Brain (organoid and tissue), 1 donor: Measurements from ENCODE around the gene SYT12. TPM values are rescaled to one million over a fixed set of nuclear protein-coding genes. Genes with fewer than 3 reads are reported as not detected.

Experiments
- polyA plus RNA-seq: library from polyadenylated mRNA; stranded (reverse); fragments of 350-450 nt; fragmentation: Illumina TruSeq; extraction: RNeasy Lipid Tissue Mini Kit (QIAGEN cat#74804); gene quantifications from one replicate; pipeline ENCODE4 v1.2.3, GENCODE V29; 2015; ENCODE audit warnings: low read depth, low replicate concordance; ENCODE audit not compliant: insufficient read depth

Gene SYT12
- polyA plus RNA-seq, 1 donor from 2014 or later: 5.1 TPM

Other genes starting within 250 kb of the SYT12 start
- 24.2 TPM for gene RCE1, start 179.7 kb upstream of the SYT12 start, polyA plus RNA-seq
- 34.4 TPM for gene LRFN4, start 166.1 kb upstream of the SYT12 start, polyA plus RNA-seq
- gene PC, start 64.8 kb upstream of the SYT12 start, polyA plus RNA-seq: 86.0 TPM
- gene C11orf86, start 47.8 kb upstream of the SYT12 start, polyA plus RNA-seq: not detected
- 1.7 TPM for gene RHOD, start 33.7 kb downstream of the SYT12 start, polyA plus RNA-seq
- gene KDM2A, start 96.1 kb downstream of the SYT12 start, polyA plus RNA-seq: 38.3 TPM
- 92.8 TPM for gene GRK2, start 243.3 kb downstream of the SYT12 start, polyA plus RNA-seq